GM04503 (cell line): Measurements from ENCODE around the gene FBXW4.

Source experiments
- DNase-seq: peaks from one replicate; pipeline ENCODE4 v3.0.0-alpha.2; 2012; ENCODE audit warnings: low read depth

Gene FBXW4

GRCh38 chr10:101694674-101695403 is at the start of gene FBXW4:
TSS of gene FBXW4 (minus strand) at chr10:101695170. CDS start at chr10:101695105, 65 bp downstream.
- no peak for DNase-seq

GRCh38 chr10:101744267-101744666 is 49.3 kb upstream of the FBXW4 start:
- DNase-seq: no peak

- no peak for DNase-seq
These were observed 47.0 kb upstream of the FBXW4 start for GRCh38 chr10:101741938-101742337.

- DNase-seq: no peak
These were observed 41.7 kb upstream of the FBXW4 start for GRCh38 chr10:101736666-101737065.

GRCh38 chr10:101732096-101732495 is 37.1 kb upstream of the FBXW4 start:
- no peak for DNase-seq

GRCh38 chr10:101726115-101726387 is 31.1 kb upstream of the FBXW4 start:
- DNase-seq: no peak

GRCh38 chr10:101725296-101726114 is 30.5 kb upstream of the FBXW4 start:
- no peak for DNase-seq

- DNase-seq: no peak
These were observed 29.5 kb upstream of the FBXW4 start for GRCh38 chr10:101724446-101724845.

GRCh38 chr10:101723176-101723575 is 28.2 kb upstream of the FBXW4 start:
- DNase-seq: no peak

- DNase-seq: no peak
These were observed 26.8 kb upstream of the FBXW4 start for GRCh38 chr10:101721806-101722205.

- no peak for DNase-seq
These were observed 25.7 kb upstream of the FBXW4 start for GRCh38 chr10:101720606-101721230.

GRCh38 chr10:101718690-101719275 is 23.8 kb upstream of the FBXW4 start:
- DNase-seq: no peak

GRCh38 chr10:101716891-101717659 is 22.1 kb upstream of the FBXW4 start:
- no peak for DNase-seq

- DNase-seq: no peak
These were observed 18.0 kb upstream of the FBXW4 start for GRCh38 chr10:101712997-101713396.

GRCh38 chr10:101710793-101711192 is 15.8 kb upstream of the FBXW4 start:
- no peak for DNase-seq

- DNase-seq: no peak
These were observed 15.2 kb upstream of the FBXW4 start for GRCh38 chr10:101710059-101710695.

GRCh38 chr10:101709359-101710058 is 14.5 kb upstream of the FBXW4 start:
- no peak for DNase-seq

GRCh38 chr10:101708870-101709269 is 13.9 kb upstream of the FBXW4 start:
- DNase-seq: no peak

- DNase-seq: no peak
These were observed 13.1 kb upstream of the FBXW4 start for GRCh38 chr10:101708073-101708472.

- DNase-seq: no peak
These were observed 9.4 kb upstream of the FBXW4 start for GRCh38 chr10:101704331-101704730.

- DNase-seq: no peak
These were observed 1.7 kb upstream of the FBXW4 start for GRCh38 chr10:101696632-101697031.
